GM19240 (cell line): ENCODE data around the gene SERBP1.
"Not testable (repeated sequence)": the region's sequence is repeated elsewhere in the genome, so short reads cannot be mapped to it uniquely, and the experiment has no call there.

ENCODE experiments used
- DNase-seq: peaks from one replicate; pipeline ENCODE4 v3.0.0; 2011; ENCODE audit warnings: low spot score; ENCODE audit not compliant: insufficient read length

SERBP1 gene

DNA sequence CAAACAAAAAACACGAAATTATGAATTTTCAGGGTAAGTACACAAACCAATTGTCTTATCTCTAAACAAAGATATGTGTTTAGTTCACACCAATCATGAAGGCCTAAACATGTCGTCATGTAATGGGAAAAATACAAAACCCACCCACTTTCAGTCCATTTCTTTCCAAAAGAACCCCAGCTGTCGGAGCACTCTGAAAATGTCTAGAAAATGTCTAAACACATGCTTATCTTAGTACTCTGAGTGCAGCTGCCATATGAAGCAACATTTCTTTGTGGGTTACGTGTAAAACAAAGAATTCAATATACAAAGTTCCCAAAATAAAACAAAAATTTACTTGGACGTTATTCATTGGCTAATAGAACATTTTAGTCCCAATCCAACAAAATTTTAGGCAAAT lies 22.7 kb downstream of the SERBP1 start:
- no peak for DNase-seq

- DNase-seq = no peak
These were observed 24.5 kb downstream of the SERBP1 start for GRCh38 chr1:67405473-67406245.

DNA sequence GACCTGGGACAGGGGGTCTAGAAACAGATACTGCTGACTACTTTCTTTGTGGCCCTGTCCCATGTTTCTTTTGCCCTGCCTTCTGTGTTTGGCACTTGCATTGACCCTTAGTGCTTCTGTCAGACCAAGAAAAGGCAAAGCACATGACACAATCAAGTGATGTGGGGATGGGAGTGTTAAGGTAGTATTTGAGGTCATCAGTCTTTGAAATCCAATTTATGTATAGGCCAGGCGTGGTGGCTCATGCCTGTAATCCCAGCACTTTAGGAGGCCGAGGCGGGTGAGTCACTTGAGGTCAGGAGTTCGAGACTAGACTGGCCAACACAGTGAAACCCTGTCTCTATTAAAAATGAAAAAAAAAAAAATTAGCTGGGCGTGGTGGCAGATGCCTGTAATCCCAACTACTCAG lies 26.0 kb downstream of the SERBP1 start:
- DNase-seq = no peak

DNA sequence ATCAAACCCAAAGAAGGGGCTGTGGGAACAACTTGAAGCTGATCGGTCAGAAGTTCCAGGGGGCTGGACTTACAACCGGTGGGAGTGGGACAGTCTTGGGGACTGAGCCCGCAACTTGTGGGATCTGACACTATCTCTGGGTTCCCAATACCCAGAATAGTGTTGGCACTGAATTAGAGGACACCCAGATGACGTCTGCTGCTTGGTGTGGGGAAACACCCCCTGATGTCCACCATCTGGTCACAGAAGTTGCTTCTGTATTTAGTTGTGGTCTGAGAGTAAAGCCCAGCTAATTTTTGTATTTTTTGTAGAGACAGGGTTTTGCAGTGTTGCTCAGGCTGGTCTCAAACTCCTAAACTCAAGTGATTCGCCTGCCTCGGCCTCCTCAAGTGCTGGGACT lies 28.8 kb downstream of the SERBP1 start:
- no peak for DNase-seq

GRCh38 chr1:67400029-67400786 lies 30.0 kb downstream of the SERBP1 start:
- not testable (repeated sequence) for DNase-seq

DNA sequence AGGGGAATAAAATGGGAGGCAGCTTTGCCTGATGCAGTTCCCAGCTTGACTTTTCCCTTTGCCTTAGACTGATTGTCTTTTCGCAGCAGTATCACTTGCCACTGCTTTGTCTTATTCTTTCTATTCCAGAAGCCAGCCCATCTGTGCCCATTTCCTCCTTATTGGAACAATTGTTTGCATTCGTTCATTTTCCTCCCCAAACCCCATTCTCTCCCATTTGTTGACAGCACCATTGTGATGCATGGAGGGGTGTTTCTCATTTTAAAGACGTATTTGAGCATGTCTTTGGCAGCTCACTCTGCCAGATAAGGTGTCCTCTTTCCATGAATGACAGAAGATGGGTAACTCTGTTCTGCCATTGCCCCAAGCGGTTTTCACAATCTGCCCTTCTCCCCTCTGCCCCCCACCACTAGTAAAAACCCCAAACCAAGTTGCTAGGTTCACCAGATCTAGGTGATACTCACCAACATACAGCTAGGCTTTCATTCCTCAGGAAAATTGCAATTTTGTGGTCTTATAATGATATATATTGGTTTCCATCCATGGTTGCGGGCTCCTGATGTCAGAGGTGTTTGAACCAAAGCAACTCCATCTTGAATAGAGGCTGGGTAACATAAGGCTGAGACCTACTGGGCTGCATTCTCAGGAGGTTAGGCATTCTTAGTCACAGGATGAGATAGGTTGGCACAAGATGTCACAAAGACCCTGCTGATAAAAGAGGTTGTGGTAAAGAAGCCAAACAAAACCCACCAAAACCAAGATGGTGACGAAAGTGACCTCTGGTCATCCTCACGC lies 30.8 kb downstream of the SERBP1 start:
- no peak for DNase-seq

DNA sequence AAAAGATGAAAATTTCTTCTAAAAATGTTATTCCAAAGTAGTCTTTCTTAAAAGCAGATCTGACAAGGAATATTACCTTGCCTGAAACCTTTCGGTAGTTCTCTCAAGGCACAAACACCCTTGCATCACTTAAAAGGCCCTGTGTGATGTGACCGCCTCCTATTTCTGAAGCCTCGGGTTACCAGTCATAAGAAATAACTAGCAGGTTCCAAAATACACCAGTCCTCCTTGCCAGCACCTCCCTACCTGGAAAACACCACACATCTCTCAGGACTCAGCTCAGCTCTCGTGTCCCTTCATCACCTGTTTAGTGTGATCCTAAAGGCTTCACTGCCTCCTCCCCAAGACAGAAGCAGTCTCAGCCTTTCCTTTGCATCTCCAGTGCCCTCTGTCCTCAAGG lies 35.7 kb downstream of the SERBP1 start:
- no peak for DNase-seq

- DNase-seq = no peak
These were observed 36.5 kb downstream of the SERBP1 start for GRCh38 chr1:67393737-67394136.

- no peak for DNase-seq
These were observed 37.0 kb downstream of the SERBP1 start for GRCh38 chr1:67393240-67393639.

DNA sequence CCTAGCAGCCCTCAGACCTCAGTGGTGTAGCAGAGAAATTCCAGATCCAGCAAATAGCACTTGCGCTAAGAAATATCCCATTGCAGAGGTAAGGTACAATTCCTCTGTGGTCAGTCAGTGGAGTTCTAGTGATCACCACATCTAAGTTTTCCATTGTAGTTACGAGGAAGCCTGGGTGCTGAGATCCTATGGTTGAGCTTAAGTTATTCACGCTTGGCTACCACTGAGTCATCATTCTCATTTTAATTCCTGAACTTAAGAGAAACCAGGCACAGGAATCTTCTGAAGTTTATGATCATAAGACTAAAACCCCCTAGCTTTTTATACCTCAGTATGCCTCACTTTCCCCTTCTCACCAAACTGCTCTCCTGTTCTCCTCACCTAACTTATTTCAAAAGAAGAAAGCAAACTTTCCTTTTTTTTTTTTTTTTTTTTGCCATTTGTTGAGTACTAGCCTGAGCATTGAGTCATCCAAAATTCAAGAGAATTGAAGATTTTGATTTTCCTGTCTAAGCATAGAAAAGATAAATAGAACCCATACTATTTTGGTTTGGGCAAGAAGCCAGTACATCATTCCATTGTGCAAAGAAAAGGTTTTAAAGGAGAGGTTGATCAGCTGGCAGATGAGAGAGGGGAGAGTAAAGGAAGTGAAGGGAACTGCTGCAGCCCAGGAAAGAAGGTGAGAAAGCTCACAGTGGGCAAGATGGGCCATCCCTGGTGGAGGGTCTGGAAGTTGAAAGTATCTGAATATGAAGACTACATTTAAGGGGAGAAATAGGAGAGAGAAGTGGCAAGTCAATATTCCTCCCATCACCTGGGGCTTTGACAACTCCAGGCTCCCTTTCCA lies 39.9 kb downstream of the SERBP1 start:
- DNase-seq = no peak

GRCh38 chr1:67383999-67384638 lies 46.1 kb downstream of the SERBP1 start:
- no peak for DNase-seq

- no peak for DNase-seq
These were observed 47.9 kb downstream of the SERBP1 start for GRCh38 chr1:67382292-67382691.

- no peak for DNase-seq
These were observed 49.0 kb downstream of the SERBP1 start for GRCh38 chr1:67381154-67381553.

- no peak for DNase-seq
These were observed 52.9 kb downstream of the SERBP1 start for GRCh38 chr1:67377253-67377652.

GRCh38 chr1:67376381-67376780 lies 53.8 kb downstream of the SERBP1 start:
- no peak for DNase-seq

DNA sequence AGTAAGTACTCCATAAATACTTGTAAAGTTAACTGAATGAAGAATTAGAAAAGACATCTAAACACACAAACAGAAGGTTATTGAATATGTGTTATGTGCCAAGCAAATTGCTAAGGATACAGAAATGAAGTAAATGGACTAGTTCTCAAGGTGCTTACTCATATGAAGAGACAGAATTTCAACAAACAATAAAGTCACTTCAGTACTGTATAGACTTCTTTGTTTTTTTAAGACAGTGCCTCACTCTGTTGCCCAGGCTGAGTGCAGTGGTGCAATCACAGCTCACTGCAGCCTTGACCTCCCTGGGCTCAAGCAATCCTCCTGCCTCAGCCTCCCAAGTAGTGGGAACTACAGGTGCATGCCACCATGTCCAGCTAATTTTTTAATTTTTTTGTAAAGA lies 57.3 kb downstream of the SERBP1 start:
- no peak for DNase-seq

- DNase-seq = no peak
These were observed 58.1 kb downstream of the SERBP1 start for GRCh38 chr1:67372136-67372535.

DNA sequence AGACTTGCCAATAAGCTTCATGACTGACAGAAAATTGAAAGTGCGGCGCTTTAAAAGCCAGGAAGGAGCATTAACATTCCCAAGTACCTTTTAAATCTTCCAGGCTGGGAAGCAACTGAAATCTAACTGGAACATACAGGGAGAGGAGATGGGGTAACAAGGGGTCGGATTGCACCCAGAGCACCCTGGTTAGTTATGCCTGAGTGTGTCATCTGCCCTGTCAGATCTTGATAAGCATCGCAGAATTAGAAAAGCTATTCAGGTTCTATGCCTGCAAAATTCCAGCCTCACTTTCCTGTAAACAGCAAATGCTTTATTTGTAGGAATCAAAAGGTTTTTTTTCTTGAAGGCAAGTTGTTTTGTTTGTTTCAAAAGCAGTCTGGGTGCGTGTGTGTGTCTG lies 58.5 kb downstream of the SERBP1 start:
- no peak for DNase-seq

DNA sequence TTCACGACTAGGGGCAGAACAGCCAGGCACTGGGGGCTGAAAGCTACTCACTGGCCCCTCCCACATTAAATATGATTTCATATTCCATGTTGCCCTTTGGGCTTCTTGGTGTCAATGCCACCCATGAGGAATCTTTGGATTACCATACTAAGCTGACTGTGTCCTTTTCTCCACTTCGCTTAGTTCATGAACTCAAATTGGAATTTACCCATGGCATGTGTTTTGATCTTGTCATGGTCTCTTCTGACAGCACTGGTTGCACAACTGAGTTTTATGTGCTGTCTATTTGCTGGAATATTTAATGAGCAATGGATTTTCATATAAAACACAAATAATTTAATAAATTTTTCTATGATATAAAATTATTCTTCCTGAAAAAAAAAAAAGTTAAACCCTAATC lies 59.2 kb downstream of the SERBP1 start:
- DNase-seq = no peak

- no peak for DNase-seq
These were observed 62.1 kb downstream of the SERBP1 start for GRCh38 chr1:67368046-67368514.
